Mesendoderm (in vitro differentiated cells): ENCODE data around the gene LPIN1.

Experiments
- DNase-seq: peaks from one replicate; pipeline ENCODE4 v3.0.0; 2013
- H2AK5ac ChIP-seq: 2 replicates; pipeline ENCODE4 v1.6.1; 2013; ENCODE audit warnings: low read length, inconsistent platforms
- H2BK120ac ChIP-seq: 2 replicates; pipeline ENCODE4 v1.6.1; 2013; ENCODE audit warnings: low read depth, mild to moderate bottlenecking, low read length, moderate library complexity, mixed read lengths
- H2BK15ac ChIP-seq: replicated peaks from 2 replicates; pipeline ENCODE4 v1.6.1; 2013; ENCODE audit warnings: low read depth, mild to moderate bottlenecking, moderate library complexity
- H2BK5ac ChIP-seq: 2 replicates; pipeline ENCODE4 v1.6.1; 2013; ENCODE audit warnings: low read length, inconsistent platforms
- H3K18ac ChIP-seq: 2 replicates; pipeline ENCODE4 v1.6.1; 2013; ENCODE audit warnings: mild to moderate bottlenecking, low read length, mixed read lengths
- H3K23ac ChIP-seq: one replicate; pipeline ENCODE4 v1.6.1; 2013; ENCODE audit warnings: low read length
- H3K27ac ChIP-seq: 2 replicates; pipeline ENCODE4 v1.5.1; 2013; ENCODE audit warnings: low read depth, mild to moderate bottlenecking, inconsistent platforms, low read length, moderate library complexity
- H3K27me3 ChIP-seq: 2 replicates; pipeline ENCODE4 v1.6.1; 2013; ENCODE audit warnings: low read length, control low read depth, mild to moderate bottlenecking, inconsistent platforms; ENCODE audit not compliant: insufficient read depth, poor library complexity
- H3K36me3 ChIP-seq: 2 replicates; pipeline ENCODE4 v1.6.1; 2013; ENCODE audit warnings: low read length, inconsistent platforms; ENCODE audit not compliant: control insufficient read depth, insufficient read depth
- H3K4ac ChIP-seq: one replicate; pipeline ENCODE4 v1.6.1; 2013; ENCODE audit warnings: low read depth, mild to moderate bottlenecking, low read length, moderate library complexity
- H3K4me1 ChIP-seq: 2 replicates; pipeline ENCODE4 v1.6.1; 2013; ENCODE audit warnings: low read depth, low read length, inconsistent platforms; ENCODE audit not compliant: control insufficient read depth
- H3K4me2 ChIP-seq: 2 replicates; pipeline ENCODE4 v1.6.1; 2013; ENCODE audit warnings: low read length
- H3K4me3 ChIP-seq: 2 replicates; pipeline ENCODE4 v1.5.1; 2013; ENCODE audit warnings: mild to moderate bottlenecking, low read length
- H3K56ac ChIP-seq: one replicate; pipeline ENCODE4 v1.6.1; 2013; ENCODE audit warnings: low read length
- H3K79me1 ChIP-seq: 2 replicates; pipeline ENCODE4 v1.6.1; 2013; ENCODE audit warnings: low read length, inconsistent platforms
- H3K79me2 ChIP-seq: 2 replicates; pipeline ENCODE4 v1.6.1; 2013; ENCODE audit warnings: mild to moderate bottlenecking, low read length; ENCODE audit not compliant: control insufficient read depth, insufficient read depth
- H3K9ac ChIP-seq: 2 replicates; pipeline ENCODE4 v1.6.1; 2013; ENCODE audit warnings: low read length, inconsistent platforms
- H4K5ac ChIP-seq: one replicate; pipeline ENCODE4 v1.6.1; 2013; ENCODE audit warnings: low read length
- H4K8ac ChIP-seq: one replicate; pipeline ENCODE4 v1.6.1; 2013; ENCODE audit warnings: low read depth, mild to moderate bottlenecking, control low read depth, low read length, moderate library complexity
- WGBS: extraction: QIAGEN DNeasy Blood & Tissue Kit; methylation state at CpG from one replicate; pipeline ENCODE4 v1.1.7; 2013; ENCODE audit warnings: low lambda C conversion rate, missing lambda C conversion rate; ENCODE audit not compliant: insufficient coverage; ENCODE audit errors: extremely low coverage; 5-methylcytosine and 5-hydroxymethylcytosine counted together

LPIN1 gene

GRCh38 chr2:11787991-11788390, 41.6 kb downstream of the LPIN1 start:
- Histone ChIP-seq H3K56ac (no peak overlapping the region), H3K79me2 (no peaks in the 10 kb centered on the region), H3K4me2 (no peak overlapping the region), H2BK15ac (no peak overlapping the region), H3K4me3 (no peak overlapping the region), H3K9ac (no peak overlapping the region), H3K4ac (no peak overlapping the region), H4K8ac (no peak overlapping the region), H2BK120ac (no peak overlapping the region), H4K5ac (no peak overlapping the region), H3K27me3 (no peaks in the 10 kb centered on the region), H2AK5ac (no peak overlapping the region), H3K18ac (no peak overlapping the region), H2BK5ac (no peak overlapping the region), H3K36me3 (peaks cover 5% of the 10 kb centered on the region), H3K4me1 (no peaks in the 10 kb centered on the region), H3K23ac (no peak overlapping the region), H3K79me1 (no peaks in the 10 kb centered on the region), H3K27ac (no peak overlapping the region)
- DNase-seq = no peak
- no CpG with 5 or more reads among the region's 9 CpGs for WGBS

- Histone ChIP-seq H2AK5ac (no peak overlapping the region), H3K4me3 (no peak overlapping the region), H3K27me3 (no peaks in the 10 kb centered on the region), H3K23ac (no peak overlapping the region), H2BK15ac (no peak overlapping the region), H4K8ac (no peak overlapping the region), H3K27ac (no peak overlapping the region), H3K4ac (no peak overlapping the region), H2BK5ac (no peak overlapping the region), H3K9ac (no peak overlapping the region), H3K79me2 (no peaks in the 10 kb centered on the region), H3K18ac (no peak overlapping the region), H3K79me1 (no peaks in the 10 kb centered on the region), H3K4me1 (no peaks in the 10 kb centered on the region), H3K4me2 (no peak overlapping the region), H3K36me3 (peaks cover 5% of the 10 kb centered on the region), H3K56ac (no peak overlapping the region), H4K5ac (no peak overlapping the region), H2BK120ac (no peak overlapping the region)
- no CpG with 5 or more reads among the region's 7 CpGs for WGBS
- DNase-seq = no peak
These were observed 42.2 kb downstream of the LPIN1 start for GRCh38 chr2:11788461-11789124.

- H3K4me3 ChIP-seq = no peak overlapping the region
- no peak overlapping the region for H3K18ac ChIP-seq
- no peak overlapping the region for H3K4me2 ChIP-seq
- H3K56ac ChIP-seq = no peak overlapping the region
- no peak overlapping the region for H2BK15ac ChIP-seq
- H3K27me3 ChIP-seq = no peaks in the 10 kb centered on the region
- H2BK5ac ChIP-seq = no peak overlapping the region
- WGBS = no CpG with 5 or more reads among the region's 13 CpGs
- no peak overlapping the region for H3K4ac ChIP-seq
- H4K8ac ChIP-seq = no peak overlapping the region
- no peaks in the 10 kb centered on the region for H3K79me1 ChIP-seq
- H3K79me2 ChIP-seq = no peaks in the 10 kb centered on the region
- H3K23ac ChIP-seq = no peak overlapping the region
- no peak overlapping the region for H4K5ac ChIP-seq
- no peak overlapping the region for H2BK120ac ChIP-seq
- H3K36me3 ChIP-seq = peaks cover 5% of the 10 kb centered on the region
- H3K9ac ChIP-seq = no peak overlapping the region
- H3K4me1 ChIP-seq = no peaks in the 10 kb centered on the region
- H3K27ac ChIP-seq = no peak overlapping the region
- H2AK5ac ChIP-seq = no peak overlapping the region
- no peak for DNase-seq
These were observed 42.8 kb downstream of the LPIN1 start for GRCh38 chr2:11789243-11789642.

GRCh38 chr2:11790228-11790627, 43.8 kb downstream of the LPIN1 start:
- Histone ChIP-seq H3K56ac (no peak overlapping the region), H2AK5ac (no peak overlapping the region), H3K36me3 (peaks cover 5% of the 10 kb centered on the region), H2BK120ac (no peak overlapping the region), H3K79me2 (no peaks in the 10 kb centered on the region), H3K4me3 (no peak overlapping the region), H3K79me1 (no peaks in the 10 kb centered on the region), H3K18ac (no peak overlapping the region), H2BK15ac (no peak overlapping the region), H2BK5ac (no peak overlapping the region), H3K9ac (no peak overlapping the region), H4K8ac (no peak overlapping the region), H3K4ac (no peak overlapping the region), H3K27me3 (no peaks in the 10 kb centered on the region), H3K27ac (no peak overlapping the region), H4K5ac (no peak overlapping the region), H3K4me2 (no peak overlapping the region), H3K4me1 (no peaks in the 10 kb centered on the region), H3K23ac (no peak overlapping the region)
- no peak for DNase-seq
- no CpG with 5 or more reads among the region's 7 CpGs for WGBS

- no peak overlapping the region for H3K23ac ChIP-seq
- no peak overlapping the region for H4K8ac ChIP-seq
- no peak overlapping the region for H3K4ac ChIP-seq
- no peak overlapping the region for H3K9ac ChIP-seq
- no peak overlapping the region for H3K18ac ChIP-seq
- H3K4me1 ChIP-seq = no peaks in the 10 kb centered on the region
- no peak for DNase-seq
- no peak overlapping the region for H3K27ac ChIP-seq
- H2BK5ac ChIP-seq = no peak overlapping the region
- no peak overlapping the region for H3K4me3 ChIP-seq
- no peak overlapping the region for H2AK5ac ChIP-seq
- no peak overlapping the region for H3K56ac ChIP-seq
- H4K5ac ChIP-seq = no peak overlapping the region
- H3K79me1 ChIP-seq = no peaks in the 10 kb centered on the region
- H3K36me3 ChIP-seq = no peaks in the 10 kb centered on the region
- no peak overlapping the region for H3K4me2 ChIP-seq
- no peaks in the 10 kb centered on the region for H3K79me2 ChIP-seq
- no peak overlapping the region for H2BK15ac ChIP-seq
- no CpG with 5 or more reads among the region's 2 CpGs for WGBS
- no peak overlapping the region for H2BK120ac ChIP-seq
- H3K27me3 ChIP-seq = no peaks in the 10 kb centered on the region
These were observed 49.2 kb downstream of the LPIN1 start for GRCh38 chr2:11795590-11795989.
